HepG2 (cell line): ENCODE measurements around the gene C12orf43. TPM values are rescaled to one million over a fixed set of nuclear protein-coding genes. Genes with fewer than 3 reads are reported as not detected.

Source experiments
- ATF1 ChIP-seq: IDR thresholded peaks from 2 replicates; pipeline ENCODE4 v1.6.1; 2016; ENCODE audit warnings: mild to moderate bottlenecking, control low read depth
- CBX5 ChIP-seq: sonication (generic); formaldehyde crosslinking; IDR thresholded peaks from 2 replicates; pipeline ENCODE4 v1.4.0; 2020; ENCODE audit warnings: missing genetic modification reagents, borderline replicate concordance
- DMAP1 ChIP-seq: IDR thresholded peaks from 2 replicates; pipeline ENCODE4 v1.6.1; 2016
- ETV5 ChIP-seq: IDR thresholded peaks from 2 replicates; pipeline ENCODE4 v1.6.1; 2018; ENCODE audit warnings: missing biosample characterization, missing genetic modification reagents, inconsistent platforms, borderline replicate concordance
- HNRNPK ChIP-seq: fragments of 200-400 bp; formaldehyde crosslinking; IDR thresholded peaks from 2 replicates; pipeline ENCODE4 v1.6.1; 2018; ENCODE audit warnings: low read length, low read depth, moderate library complexity, mild to moderate bottlenecking; ENCODE audit not compliant: poor library complexity, severe bottlenecking
- KDM1A ChIP-seq: IDR thresholded peaks from 2 replicates; pipeline ENCODE4 v1.6.1; 2016; ENCODE audit warnings: missing compliant biosample characterization
- KLF13 ChIP-seq: sonication (generic); formaldehyde crosslinking; IDR thresholded peaks from 2 replicates; pipeline ENCODE4 v1.4.0; 2020; ENCODE audit warnings: mild to moderate bottlenecking, missing genetic modification reagents
- NPAS2 ChIP-seq: sonication (generic); formaldehyde crosslinking; IDR thresholded peaks from 2 replicates; pipeline ENCODE4 v1.8.0; 2022; ENCODE audit warnings: mild to moderate bottlenecking, missing genetic modification reagents, borderline replicate concordance
- PHB2 ChIP-seq: fragments of 450-650 bp; IDR thresholded peaks from 2 replicates; pipeline ENCODE4 v1.6.1; 2018; ENCODE audit not compliant: partially characterized antibody
- PHF20 ChIP-seq: sonication (generic); formaldehyde crosslinking; IDR thresholded peaks from 2 replicates; pipeline ENCODE4 v1.5.0; 2020; ENCODE audit warnings: mild to moderate bottlenecking, missing genetic modification reagents
- SIN3B ChIP-seq: fragments of 150-350 bp; IDR thresholded peaks from 2 replicates; pipeline ENCODE4 v1.6.1; 2014; ENCODE audit warnings: low read length
- SRSF9 ChIP-seq: fragments of 200-400 bp; formaldehyde crosslinking; IDR thresholded peaks from 2 replicates; pipeline ENCODE4 v1.6.1; 2018; ENCODE audit warnings: borderline replicate concordance, mild to moderate bottlenecking, low read depth, low read length; ENCODE audit not compliant: insufficient read depth, poor library complexity, severe bottlenecking
- ZMAT3 ChIP-seq: sonication (generic); formaldehyde crosslinking; conservative IDR thresholded peaks from 2 replicates; pipeline ENCODE4 v1.7.0; 2021; ENCODE audit warnings: missing genetic modification reagents
- ZNF326 ChIP-seq: sonication (generic); formaldehyde crosslinking; IDR thresholded peaks from 2 replicates; pipeline ENCODE4 v1.4.0; 2020; ENCODE audit warnings: missing genetic modification reagents, borderline replicate concordance
- ZZZ3 ChIP-seq: sonication (generic); formaldehyde crosslinking; IDR thresholded peaks from 2 replicates; pipeline ENCODE4 v1.4.0; 2020; ENCODE audit warnings: missing genetic modification reagents, mild to moderate bottlenecking, borderline replicate concordance
- polyA plus RNA-seq, 8 experiments: library from polyadenylated mRNA; depleted of rRNA in 3 of 8; stranded (reverse) in 7 of 8; unstranded in 1 of 8; fragments of >200 nt; fragmentation: Illumina TruSeq in 4 of 8; extraction: Trizol in 4 of 8; gene quantifications; 2 replicates each; pipeline versions ENCODE4 v1.2.1 to v1.2.3, GENCODE V29; 2011 to 2016; ENCODE audit warnings: low read depth in 4 of 8, missing spikeins in 1 of 8, mixed read lengths in 1 of 8; ENCODE audit not compliant: insufficient read depth in 1 of 8
- total RNA-seq, 5 experiments: library from RNA; depleted of rRNA; stranded (reverse); fragments of >200 nt; fragmentation: Illumina TruSeq; extraction: Trizol; gene quantifications; 2 replicates each; pipeline ENCODE4 v1.2.3, GENCODE V29; 2016; ENCODE audit warnings: low read depth in 1 of 5
- TF ChIP-seq, protein P1 (sequence below): sonication (generic); formaldehyde crosslinking; IDR thresholded peaks from 2 replicates; pipeline ENCODE4 v1.4.0; 2020; ENCODE audit warnings: mild to moderate bottlenecking, missing genetic modification reagents
- TF ChIP-seq, protein P2 (sequence below): sonication (generic); formaldehyde crosslinking; conservative IDR thresholded peaks from 2 replicates; pipeline ENCODE4 v1.4.0; 2020; ENCODE audit warnings: missing genetic modification reagents
- TF ChIP-seq, protein P3 (sequence below): sonication (generic); formaldehyde crosslinking; IDR thresholded peaks from 2 replicates; pipeline ENCODE4 v1.4.0; 2020; ENCODE audit warnings: missing genetic modification reagents
- TF ChIP-seq, protein P4 (sequence below): sonication (generic); formaldehyde crosslinking; conservative IDR thresholded peaks from 2 replicates; pipeline ENCODE4 v1.8.1; 2023; ENCODE audit warnings: missing genetic modification reagents
- TF ChIP-seq, protein P5 (sequence below): sonication (generic); formaldehyde crosslinking; IDR thresholded peaks from 2 replicates; pipeline ENCODE4 v1.4.0; 2020; ENCODE audit warnings: mild to moderate bottlenecking, missing genetic modification reagents

Gene C12orf43
- total and polyA plus RNA-seq, 2 of the 13 experiments (the other 11 are each of a cell fraction or from before 2014, with no cell fraction given), result 7.9 to 11.1 TPM

DNA sequence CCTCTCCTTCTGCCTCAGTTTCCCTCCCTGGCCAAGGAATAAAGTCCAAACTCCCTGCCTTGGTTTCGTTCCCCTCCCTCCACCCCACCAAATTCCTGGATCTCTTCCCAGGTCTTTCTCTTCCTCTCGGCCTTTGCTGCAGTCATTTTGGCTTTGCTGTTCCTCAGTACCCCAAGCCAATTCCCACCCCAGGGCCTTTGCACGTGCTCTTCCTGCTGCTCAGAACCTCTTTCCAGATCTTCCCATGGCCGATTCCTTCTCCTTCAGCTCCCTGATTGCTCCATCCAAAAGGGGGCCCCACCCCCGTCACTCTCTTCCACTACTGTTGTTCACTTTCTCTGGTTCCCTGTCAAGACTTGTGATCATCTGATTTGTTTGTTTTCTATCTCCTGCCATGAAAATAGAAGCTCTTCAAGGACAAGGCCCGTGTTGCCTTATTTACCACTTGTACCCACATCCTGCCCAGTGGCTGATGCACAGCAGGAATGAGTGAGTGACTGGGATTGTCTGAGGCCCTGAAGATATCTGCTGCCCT, 34.8 kb downstream of the C12orf43 start (continued):
- TF ChIP-seq, protein P1, sequence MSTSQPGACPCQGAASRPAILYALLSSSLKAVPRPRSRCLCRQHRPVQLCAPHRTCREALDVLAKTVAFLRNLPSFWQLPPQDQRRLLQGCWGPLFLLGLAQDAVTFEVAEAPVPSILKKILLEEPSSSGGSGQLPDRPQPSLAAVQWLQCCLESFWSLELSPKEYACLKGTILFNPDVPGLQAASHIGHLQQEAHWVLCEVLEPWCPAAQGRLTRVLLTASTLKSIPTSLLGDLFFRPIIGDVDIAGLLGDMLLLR (CRISPR knock-in tag), result no peak
- peak; percentile 40 for TF ChIP-seq ETV5 (CRISPR knock-in tag)
- TF ChIP-seq, protein P2, sequence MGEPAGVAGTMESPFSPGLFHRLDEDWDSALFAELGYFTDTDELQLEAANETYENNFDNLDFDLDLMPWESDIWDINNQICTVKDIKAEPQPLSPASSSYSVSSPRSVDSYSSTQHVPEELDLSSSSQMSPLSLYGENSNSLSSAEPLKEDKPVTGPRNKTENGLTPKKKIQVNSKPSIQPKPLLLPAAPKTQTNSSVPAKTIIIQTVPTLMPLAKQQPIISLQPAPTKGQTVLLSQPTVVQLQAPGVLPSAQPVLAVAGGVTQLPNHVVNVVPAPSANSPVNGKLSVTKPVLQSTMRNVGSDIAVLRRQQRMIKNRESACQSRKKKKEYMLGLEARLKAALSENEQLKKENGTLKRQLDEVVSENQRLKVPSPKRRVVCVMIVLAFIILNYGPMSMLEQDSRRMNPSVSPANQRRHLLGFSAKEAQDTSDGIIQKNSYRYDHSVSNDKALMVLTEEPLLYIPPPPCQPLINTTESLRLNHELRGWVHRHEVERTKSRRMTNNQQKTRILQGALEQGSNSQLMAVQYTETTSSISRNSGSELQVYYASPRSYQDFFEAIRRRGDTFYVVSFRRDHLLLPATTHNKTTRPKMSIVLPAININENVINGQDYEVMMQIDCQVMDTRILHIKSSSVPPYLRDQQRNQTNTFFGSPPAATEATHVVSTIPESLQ (CRISPR knock-in tag), result no peak
- no peak for TF ChIP-seq PHB2
- TF ChIP-seq, protein P3, sequence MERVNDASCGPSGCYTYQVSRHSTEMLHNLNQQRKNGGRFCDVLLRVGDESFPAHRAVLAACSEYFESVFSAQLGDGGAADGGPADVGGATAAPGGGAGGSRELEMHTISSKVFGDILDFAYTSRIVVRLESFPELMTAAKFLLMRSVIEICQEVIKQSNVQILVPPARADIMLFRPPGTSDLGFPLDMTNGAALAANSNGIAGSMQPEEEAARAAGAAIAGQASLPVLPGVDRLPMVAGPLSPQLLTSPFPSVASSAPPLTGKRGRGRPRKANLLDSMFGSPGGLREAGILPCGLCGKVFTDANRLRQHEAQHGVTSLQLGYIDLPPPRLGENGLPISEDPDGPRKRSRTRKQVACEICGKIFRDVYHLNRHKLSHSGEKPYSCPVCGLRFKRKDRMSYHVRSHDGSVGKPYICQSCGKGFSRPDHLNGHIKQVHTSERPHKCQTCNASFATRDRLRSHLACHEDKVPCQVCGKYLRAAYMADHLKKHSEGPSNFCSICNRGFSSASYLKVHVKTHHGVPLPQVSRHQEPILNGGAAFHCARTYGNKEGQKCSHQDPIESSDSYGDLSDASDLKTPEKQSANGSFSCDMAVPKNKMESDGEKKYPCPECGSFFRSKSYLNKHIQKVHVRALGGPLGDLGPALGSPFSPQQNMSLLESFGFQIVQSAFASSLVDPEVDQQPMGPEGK, result peak; percentile 72; the same call in 1 of the 2 replicates
- no peak for TF ChIP-seq ATF1 (CRISPR knock-in tag)
- TF ChIP-seq ZNF326 (CRISPR knock-in tag), result no peak
- TF ChIP-seq HNRNPK, result no peak
- TF ChIP-seq ZMAT3 (CRISPR knock-in tag), result 0 out of 2 replicates have a peak, but pooled peaks have one; percentile 58
- TF ChIP-seq SIN3B, result no peak
- TF ChIP-seq KLF13 (CRISPR knock-in tag), result no peak
- no peak for TF ChIP-seq DMAP1
- TF ChIP-seq KDM1A (CRISPR knock-in tag), result peak; percentile 79
- no peak for TF ChIP-seq ZZZ3 (CRISPR knock-in tag)
- TF ChIP-seq SRSF9, result no peak
- TF ChIP-seq PHF20, result no peak
- TF ChIP-seq, protein P4, sequence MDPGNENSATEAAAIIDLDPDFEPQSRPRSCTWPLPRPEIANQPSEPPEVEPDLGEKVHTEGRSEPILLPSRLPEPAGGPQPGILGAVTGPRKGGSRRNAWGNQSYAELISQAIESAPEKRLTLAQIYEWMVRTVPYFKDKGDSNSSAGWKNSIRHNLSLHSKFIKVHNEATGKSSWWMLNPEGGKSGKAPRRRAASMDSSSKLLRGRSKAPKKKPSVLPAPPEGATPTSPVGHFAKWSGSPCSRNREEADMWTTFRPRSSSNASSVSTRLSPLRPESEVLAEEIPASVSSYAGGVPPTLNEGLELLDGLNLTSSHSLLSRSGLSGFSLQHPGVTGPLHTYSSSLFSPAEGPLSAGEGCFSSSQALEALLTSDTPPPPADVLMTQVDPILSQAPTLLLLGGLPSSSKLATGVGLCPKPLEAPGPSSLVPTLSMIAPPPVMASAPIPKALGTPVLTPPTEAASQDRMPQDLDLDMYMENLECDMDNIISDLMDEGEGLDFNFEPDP (CRISPR knock-in tag), result no peak
- TF ChIP-seq, protein P5, sequence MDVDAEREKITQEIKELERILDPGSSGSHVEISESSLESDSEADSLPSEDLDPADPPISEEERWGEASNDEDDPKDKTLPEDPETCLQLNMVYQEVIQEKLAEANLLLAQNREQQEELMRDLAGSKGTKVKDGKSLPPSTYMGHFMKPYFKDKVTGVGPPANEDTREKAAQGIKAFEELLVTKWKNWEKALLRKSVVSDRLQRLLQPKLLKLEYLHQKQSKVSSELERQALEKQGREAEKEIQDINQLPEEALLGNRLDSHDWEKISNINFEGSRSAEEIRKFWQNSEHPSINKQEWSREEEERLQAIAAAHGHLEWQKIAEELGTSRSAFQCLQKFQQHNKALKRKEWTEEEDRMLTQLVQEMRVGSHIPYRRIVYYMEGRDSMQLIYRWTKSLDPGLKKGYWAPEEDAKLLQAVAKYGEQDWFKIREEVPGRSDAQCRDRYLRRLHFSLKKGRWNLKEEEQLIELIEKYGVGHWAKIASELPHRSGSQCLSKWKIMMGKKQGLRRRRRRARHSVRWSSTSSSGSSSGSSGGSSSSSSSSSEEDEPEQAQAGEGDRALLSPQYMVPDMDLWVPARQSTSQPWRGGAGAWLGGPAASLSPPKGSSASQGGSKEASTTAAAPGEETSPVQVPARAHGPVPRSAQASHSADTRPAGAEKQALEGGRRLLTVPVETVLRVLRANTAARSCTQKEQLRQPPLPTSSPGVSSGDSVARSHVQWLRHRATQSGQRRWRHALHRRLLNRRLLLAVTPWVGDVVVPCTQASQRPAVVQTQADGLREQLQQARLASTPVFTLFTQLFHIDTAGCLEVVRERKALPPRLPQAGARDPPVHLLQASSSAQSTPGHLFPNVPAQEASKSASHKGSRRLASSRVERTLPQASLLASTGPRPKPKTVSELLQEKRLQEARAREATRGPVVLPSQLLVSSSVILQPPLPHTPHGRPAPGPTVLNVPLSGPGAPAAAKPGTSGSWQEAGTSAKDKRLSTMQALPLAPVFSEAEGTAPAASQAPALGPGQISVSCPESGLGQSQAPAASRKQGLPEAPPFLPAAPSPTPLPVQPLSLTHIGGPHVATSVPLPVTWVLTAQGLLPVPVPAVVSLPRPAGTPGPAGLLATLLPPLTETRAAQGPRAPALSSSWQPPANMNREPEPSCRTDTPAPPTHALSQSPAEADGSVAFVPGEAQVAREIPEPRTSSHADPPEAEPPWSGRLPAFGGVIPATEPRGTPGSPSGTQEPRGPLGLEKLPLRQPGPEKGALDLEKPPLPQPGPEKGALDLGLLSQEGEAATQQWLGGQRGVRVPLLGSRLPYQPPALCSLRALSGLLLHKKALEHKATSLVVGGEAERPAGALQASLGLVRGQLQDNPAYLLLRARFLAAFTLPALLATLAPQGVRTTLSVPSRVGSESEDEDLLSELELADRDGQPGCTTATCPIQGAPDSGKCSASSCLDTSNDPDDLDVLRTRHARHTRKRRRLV (CRISPR knock-in tag), result no peak
- no peak for TF ChIP-seq NPAS2 (CRISPR knock-in tag)
- peak; percentile 53; the same call in 1 of the 2 replicates for TF ChIP-seq CBX5 (CRISPR knock-in tag)
